ENCODE data around the gene GLOD4.
"Not testable (repeated sequence)": the region's sequence is repeated elsewhere in the genome, so short reads cannot be mapped to it uniquely, and the experiment has no call there.

- not testable (repeated sequence) for TF ChIP-seq EZH2 (IDR thresholded peaks at IDR 0.05; ENCODE audit: low read length, missing control alignments); CTCF (conservative IDR thresholded peaks at IDR 0.05 in 1 of 2, IDR thresholded peaks at IDR 0.05 in 1 of 2; ENCODE audit: low read depth in 1 of 2, low read length in 2 of 2)
Measured at GRCh38 chr17:749359-749758, 32.7 kb downstream of the GLOD4 start.

Data from fibroblast of lung (primary cell).